Measurements from ENCODE around the gene PGM5.
A peak's percentile ranks its signal among the peaks of the same experiment; 100 is the strongest.

PGM5 gene

DNA sequence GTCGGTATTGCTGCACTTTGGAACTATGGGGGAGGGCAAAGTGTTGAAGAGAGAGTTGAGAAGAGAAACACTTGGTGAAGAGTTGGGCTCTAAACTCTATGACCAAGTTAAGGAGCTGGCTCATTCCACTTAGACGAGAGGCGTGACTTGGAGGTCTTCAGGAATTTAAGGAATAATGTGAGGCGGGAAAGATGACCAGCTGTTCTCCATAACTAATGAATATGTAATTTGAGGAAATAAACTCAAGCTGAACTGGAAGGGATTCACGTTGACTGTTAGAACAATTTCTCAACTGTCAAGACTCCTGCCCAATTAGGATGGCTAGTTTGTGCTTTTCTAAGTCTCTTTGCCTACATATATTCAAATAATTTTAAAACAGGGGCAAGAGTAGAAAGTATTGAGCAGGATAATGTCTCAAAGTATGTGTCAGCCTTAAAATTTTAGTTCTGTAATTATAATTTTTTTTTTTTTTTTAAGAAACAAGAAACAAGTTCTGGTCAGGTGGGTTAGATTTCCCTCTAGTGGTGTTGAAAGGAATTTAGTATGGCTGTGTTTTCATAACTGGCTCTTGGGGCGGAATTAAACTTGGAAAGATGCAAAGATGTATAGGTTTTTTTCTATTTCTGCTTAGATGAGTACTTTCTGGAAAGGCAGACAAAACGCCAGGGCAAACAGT is 150.9 kb downstream of the PGM5 start:
- TF ChIP-seq RAD21 (IDR thresholded peaks at IDR 0.05; ENCODE audit: low read depth): peak; percentile 34
- TF ChIP-seq TEAD4 (IDR thresholded peaks at IDR 0.05): no peak

DNA sequence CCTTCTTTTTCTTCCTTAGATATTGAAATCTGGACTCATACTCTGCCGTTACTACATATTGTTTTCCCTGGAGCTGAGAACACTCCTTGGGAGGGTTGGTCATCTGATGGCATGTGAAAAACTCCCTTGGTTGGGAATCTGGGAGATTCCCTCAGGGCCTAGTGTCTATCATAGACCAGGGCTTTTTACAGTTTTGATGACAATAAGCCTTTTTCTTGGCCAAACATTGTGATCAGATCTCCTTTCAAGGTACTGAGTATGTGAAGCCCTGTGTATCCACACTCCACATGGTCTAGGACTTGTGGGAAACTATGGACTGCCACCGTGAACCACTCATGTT is 151.4 kb downstream of the PGM5 start:
- TF ChIP-seq, protein P1, sequence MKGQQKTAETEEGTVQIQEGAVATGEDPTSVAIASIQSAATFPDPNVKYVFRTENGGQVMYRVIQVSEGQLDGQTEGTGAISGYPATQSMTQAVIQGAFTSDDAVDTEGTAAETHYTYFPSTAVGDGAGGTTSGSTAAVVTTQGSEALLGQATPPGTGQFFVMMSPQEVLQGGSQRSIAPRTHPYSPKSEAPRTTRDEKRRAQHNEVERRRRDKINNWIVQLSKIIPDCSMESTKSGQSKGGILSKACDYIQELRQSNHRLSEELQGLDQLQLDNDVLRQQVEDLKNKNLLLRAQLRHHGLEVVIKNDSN (IDR thresholded peaks at IDR 0.05): no peak
- TF ChIP-seq EGR1 (IDR thresholded peaks at IDR 0.05) (no peak), TCF12 (IDR thresholded peaks at IDR 0.05; ENCODE audit: low read depth) (no peak)

DNA sequence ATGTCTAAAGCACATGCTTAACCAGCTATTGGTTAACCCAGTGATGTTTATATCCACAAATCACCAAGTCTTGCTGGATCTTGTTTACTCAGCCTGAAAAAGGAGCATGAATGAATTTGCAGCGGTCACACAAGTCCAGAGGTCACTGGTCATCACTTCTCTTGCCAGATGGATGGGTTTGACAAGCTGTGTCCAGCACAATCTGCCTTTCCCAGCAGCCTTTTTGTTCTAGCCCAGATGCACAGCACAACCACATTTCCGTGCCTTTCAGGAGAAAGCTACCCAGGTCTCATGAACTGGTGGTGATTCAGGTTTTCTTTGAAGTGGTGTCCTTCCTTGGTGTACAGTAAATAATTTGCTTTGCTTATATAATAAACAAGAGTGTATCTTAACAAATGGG is 152.1 kb downstream of the PGM5 start:
- TF ChIP-seq FOXM1 (IDR thresholded peaks at IDR 0.05; ENCODE audit: borderline replicate concordance, low read depth): no peak
- no peak for TF ChIP-seq EP300 (IDR thresholded peaks at IDR 0.05; ENCODE audit: borderline replicate concordance)
- TF ChIP-seq CREB1 (IDR thresholded peaks at IDR 0.05; ENCODE audit: low read depth): no peak
- TF ChIP-seq NFIC (IDR thresholded peaks at IDR 0.05): no peak
- TF ChIP-seq, protein P1 (IDR thresholded peaks at IDR 0.05): no peak
- no peak for TF ChIP-seq EGR1 (IDR thresholded peaks at IDR 0.05)
- no peak for TF ChIP-seq RAD21 (IDR thresholded peaks at IDR 0.05; ENCODE audit: low read depth)
- TF ChIP-seq TCF12 (IDR thresholded peaks at IDR 0.05; ENCODE audit: low read depth): no peak
- TF ChIP-seq, protein P2, sequence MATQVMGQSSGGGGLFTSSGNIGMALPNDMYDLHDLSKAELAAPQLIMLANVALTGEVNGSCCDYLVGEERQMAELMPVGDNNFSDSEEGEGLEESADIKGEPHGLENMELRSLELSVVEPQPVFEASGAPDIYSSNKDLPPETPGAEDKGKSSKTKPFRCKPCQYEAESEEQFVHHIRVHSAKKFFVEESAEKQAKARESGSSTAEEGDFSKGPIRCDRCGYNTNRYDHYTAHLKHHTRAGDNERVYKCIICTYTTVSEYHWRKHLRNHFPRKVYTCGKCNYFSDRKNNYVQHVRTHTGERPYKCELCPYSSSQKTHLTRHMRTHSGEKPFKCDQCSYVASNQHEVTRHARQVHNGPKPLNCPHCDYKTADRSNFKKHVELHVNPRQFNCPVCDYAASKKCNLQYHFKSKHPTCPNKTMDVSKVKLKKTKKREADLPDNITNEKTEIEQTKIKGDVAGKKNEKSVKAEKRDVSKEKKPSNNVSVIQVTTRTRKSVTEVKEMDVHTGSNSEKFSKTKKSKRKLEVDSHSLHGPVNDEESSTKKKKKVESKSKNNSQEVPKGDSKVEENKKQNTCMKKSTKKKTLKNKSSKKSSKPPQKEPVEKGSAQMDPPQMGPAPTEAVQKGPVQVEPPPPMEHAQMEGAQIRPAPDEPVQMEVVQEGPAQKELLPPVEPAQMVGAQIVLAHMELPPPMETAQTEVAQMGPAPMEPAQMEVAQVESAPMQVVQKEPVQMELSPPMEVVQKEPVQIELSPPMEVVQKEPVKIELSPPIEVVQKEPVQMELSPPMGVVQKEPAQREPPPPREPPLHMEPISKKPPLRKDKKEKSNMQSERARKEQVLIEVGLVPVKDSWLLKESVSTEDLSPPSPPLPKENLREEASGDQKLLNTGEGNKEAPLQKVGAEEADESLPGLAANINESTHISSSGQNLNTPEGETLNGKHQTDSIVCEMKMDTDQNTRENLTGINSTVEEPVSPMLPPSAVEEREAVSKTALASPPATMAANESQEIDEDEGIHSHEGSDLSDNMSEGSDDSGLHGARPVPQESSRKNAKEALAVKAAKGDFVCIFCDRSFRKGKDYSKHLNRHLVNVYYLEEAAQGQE (IDR thresholded peaks at IDR 0.05; ENCODE audit: low read depth): no peak
- TF ChIP-seq CEBPB (IDR thresholded peaks at IDR 0.05): no peak
- TF ChIP-seq ZBTB7A (IDR thresholded peaks at IDR 0.05; ENCODE audit: low read depth): no peak
- TF ChIP-seq TEAD4 (IDR thresholded peaks at IDR 0.05): no peak
- TF ChIP-seq, protein P3, sequence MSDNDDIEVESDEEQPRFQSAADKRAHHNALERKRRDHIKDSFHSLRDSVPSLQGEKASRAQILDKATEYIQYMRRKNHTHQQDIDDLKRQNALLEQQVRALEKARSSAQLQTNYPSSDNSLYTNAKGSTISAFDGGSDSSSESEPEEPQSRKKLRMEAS (IDR thresholded peaks at IDR 0.05): no peak
- TF ChIP-seq YY1 (IDR thresholded peaks at IDR 0.05; ENCODE audit: low read depth): no peak
- no peak for TF ChIP-seq TAF1 (IDR thresholded peaks at IDR 0.05; ENCODE audit: low read depth)

DNA sequence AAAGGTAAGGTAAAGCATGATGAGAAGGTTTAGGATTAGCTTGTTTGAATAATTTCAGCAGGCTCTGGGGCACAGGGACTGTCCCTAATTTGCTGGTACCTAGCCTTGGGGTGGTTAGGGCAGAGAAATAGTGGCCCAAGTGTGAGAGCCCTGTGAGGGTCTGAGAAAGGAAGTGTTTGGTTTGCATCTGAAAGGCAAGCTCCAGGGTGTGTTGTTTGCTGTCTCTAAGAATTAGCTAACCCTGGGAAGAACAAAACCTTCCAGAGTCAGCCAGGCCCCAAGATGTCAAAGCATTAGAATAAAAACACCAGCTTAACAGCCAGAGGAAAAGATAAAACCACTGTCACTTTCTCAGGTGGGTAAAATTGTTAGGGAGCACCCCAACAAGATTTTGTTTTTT is 153.3 kb downstream of the PGM5 start:
- no peak for TF ChIP-seq EP300 (IDR thresholded peaks at IDR 0.05; ENCODE audit: borderline replicate concordance)

DNA sequence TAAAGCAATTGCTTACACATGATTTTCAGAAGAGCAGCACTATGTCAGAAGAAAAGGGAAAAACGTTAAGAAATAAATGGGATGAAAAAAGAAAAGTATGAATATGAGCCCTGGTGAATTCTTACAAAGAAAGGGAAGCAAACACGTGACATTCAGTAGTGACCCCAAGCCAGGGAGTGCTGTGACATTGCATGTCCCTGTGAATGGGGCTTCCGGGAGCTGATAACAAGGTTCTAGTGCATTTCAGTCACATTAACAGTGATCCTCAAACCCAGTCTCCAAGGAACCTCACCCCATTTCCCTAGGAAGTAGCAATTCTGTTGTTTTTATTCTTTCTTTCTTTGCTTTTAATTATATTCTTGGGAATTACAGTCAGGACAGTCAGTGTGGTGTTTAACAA is 157.0 kb downstream of the PGM5 start:
- no peak for TF ChIP-seq RAD21 (IDR thresholded peaks at IDR 0.05; ENCODE audit: low read depth)
- TF ChIP-seq, protein P2 (IDR thresholded peaks at IDR 0.05; ENCODE audit: low read depth): no peak

DNA sequence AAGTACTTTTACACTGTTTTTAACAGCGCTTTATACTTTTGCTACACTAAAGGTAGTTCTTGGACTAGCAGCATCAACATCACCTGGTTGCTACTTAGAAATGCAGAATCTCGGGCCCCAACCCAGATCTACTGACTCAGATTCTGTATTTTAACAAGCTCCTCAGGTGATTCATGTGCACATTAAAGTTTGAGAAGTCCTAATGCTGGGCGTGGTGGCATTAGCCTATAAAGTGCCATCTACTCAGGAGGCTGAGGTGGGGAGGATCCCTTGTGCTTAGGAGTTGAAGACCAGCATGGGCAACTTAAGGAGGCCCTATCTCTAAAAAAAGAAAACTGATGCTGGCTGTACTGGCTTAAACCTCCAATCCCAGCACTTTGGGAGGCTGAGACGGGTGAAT is 157.6 kb downstream of the PGM5 start:
- TF ChIP-seq EP300 (IDR thresholded peaks at IDR 0.05; ENCODE audit: borderline replicate concordance): no peak
- no peak for TF ChIP-seq FOXM1 (IDR thresholded peaks at IDR 0.05; ENCODE audit: borderline replicate concordance, low read depth)
- no peak for TF ChIP-seq ZBTB7A (IDR thresholded peaks at IDR 0.05; ENCODE audit: low read depth)
- TF ChIP-seq, protein P2 (IDR thresholded peaks at IDR 0.05; ENCODE audit: low read depth): no peak
- TF ChIP-seq CREB1 (IDR thresholded peaks at IDR 0.05; ENCODE audit: low read depth): no peak
- TF ChIP-seq YY1 (IDR thresholded peaks at IDR 0.05; ENCODE audit: low read depth): no peak
- TF ChIP-seq, protein P1 (IDR thresholded peaks at IDR 0.05): no peak
- TF ChIP-seq, protein P3 (IDR thresholded peaks at IDR 0.05): no peak
- no peak for TF ChIP-seq RAD21 (IDR thresholded peaks at IDR 0.05; ENCODE audit: low read depth)
- TF ChIP-seq NFIC (IDR thresholded peaks at IDR 0.05): no peak
- no peak for TF ChIP-seq CEBPB (IDR thresholded peaks at IDR 0.05)

Measured in Ishikawa (cell line).